Stromal cell of bone marrow (primary cell): ENCODE results near the gene TTLL9.
"Not testable (repeated sequence)": the region's sequence is repeated elsewhere in the genome, so short reads cannot be mapped to it uniquely, and the experiment has no call there.

Experiments
- DNase-seq: peaks from one replicate; pipeline ENCODE4 v3.0.0-alpha.2; 2012; ENCODE audit warnings: low read depth

TTLL9 gene, protein sequence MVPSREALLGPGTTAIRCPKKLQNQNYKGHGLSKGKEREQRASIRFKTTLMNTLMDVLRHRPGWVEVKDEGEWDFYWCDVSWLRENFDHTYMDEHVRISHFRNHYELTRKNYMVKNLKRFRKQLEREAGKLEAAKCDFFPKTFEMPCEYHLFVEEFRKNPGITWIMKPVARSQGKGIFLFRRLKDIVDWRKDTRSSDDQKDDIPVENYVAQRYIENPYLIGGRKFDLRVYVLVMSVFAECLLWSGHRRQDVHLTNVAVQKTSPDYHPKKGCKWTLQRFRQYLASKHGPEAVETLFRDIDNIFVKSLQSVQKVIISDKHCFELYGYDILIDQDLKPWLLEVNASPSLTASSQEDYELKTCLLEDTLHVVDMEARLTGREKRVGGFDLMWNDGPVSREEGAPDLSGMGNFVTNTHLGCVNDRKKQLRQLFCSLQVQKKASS

DNA sequence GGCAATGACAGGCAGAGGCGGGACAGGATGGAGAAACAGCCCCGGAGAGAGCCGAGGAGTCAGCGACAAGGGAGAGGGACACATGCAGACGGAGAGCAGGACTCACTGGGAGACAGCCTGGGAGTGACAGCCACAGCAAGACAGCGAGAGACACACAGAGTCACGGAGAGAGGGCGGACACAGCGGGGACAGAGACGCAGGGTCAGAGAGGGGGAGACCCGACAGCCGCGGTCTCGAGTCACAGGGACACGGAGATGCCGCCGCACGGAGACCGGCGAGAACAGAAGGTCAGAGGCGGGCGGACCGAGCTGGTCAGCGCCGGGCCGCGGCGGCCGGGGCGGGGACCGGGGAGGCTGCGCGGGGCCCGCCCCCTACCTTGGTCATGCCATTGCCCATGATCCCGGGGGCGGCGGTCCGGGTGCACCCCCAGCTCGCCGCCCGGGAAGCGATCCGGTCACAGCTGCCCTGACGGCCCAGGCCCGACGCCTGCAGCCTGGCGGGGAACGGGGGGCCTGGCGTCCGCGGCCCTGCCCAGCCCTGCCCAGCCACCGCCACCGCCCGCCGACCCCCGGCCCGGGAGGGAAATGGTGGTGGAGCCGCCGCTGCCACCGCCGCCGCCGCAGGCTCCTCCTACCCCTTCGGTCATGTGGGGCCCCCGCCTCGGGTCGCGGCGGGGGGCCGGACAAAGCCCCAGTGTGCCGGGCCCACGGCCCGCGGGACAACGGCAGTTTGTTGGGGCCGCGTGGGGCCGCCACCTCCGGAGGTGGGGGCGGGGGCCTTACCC lies at the start of gene TTLL9, which contains the start of gene DUSP15:
Gene TTLL9 (plus strand): TSS at position 693 of the 784 bp plus-strand sequence. CDS start 493 bp downstream, outside the sequence.
Gene DUSP15 (minus strand): TSS at position 586 of the 784 bp plus-strand sequence. CDS start 190 bp downstream, at position 396.
- DNase-seq = no peak

DNA sequence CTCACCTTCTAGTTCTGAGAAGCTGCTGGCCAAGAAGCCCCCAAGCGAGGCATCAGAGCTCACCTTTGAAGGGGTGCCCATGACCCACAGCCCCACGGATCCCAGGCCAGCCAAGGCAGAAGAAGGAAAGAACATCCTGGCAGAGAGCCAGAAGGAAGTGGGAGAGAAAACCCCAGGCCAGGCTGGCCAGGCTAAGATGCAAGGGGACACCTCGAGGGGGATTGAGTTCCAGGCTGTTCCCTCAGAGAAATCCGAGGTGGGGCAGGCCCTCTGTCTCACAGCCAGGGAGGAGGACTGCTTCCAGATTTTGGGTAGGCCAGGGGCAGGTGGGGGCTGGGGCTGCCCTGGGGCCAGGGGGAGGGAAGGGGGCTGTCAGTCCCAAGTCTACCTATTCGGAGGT lies 49.0 kb upstream of the TTLL9 start:
- DNase-seq = no peak

DNA sequence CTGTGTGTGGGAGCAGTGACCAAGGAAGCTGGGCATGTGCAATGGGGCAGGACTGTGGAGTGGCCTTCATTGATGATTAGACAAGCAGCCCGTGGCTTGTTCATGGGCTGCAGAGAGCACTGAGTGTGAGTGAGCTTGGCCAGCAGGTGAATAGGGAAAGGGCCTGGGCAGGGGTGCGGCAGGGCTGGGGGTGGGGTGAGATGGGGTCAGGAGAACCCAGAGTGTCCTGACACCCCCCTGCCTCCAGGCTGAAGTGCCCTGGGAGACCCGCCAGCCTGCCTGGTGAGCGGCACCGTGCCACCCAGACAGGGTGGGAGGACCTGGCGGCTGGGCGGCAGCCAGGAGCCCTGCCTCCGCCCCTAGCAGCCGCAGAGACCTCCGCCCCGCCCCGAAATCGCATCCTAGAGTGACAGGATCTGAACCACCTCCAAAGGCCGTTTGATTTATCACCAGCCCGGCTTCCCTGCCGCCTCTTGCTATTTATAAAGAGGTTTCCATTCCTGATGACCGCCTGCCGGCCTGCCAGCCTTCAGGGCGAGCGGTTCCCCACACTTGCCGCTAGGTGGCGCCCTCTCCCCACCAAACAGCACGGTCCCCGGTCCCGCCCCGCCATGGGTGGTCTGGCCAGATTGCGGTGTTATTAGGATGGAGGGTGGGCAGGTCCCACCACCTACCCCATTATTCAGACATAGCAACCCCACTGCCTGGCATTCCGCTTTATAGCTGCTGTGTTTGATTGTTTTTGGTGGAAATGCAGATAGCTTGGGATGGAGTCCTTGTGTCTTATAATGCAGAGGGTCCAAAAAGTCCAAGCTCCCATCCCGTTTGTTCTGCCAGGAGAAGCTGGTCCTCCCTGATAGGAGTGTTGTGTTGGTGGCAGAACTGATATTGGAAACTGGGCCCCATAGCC lies 47.8 kb upstream of the TTLL9 start:
- DNase-seq = no peak

DNA sequence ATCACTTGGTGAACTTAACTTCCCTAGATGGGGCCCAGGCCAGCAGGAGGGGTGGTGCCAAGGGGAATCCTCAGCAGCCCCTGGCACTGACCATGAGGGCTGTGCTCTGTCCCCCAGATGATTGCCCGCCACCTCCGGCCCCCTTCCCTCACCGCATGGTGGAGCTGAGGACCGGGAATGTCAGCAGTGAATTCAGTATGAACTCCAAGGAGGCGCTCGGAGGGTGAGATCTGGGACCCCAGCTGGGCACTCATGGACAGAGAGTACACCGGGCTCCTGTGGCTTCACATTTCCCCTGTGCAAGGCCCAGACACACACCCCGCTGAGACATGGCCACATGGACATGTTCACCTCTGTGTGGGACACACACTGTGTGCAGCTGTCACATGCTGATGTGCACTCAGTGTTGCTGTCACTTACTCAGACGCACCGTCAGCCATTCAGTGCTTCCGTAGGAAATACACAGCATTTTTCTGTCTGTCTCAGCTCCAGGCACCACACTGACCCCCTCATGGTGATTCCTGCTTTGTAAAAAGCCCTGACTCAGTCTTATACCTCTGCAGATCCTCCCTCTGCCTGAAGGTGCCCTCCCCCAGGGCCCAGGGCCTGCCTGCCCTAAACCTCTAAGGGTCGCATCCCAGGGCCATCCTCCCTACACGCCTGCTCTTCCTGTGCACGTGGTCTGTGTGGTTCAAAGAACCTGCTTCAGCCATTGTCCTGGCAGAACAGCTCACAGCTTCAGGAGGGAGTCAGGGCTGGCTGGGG lies 46.9 kb upstream of the TTLL9 start:
- DNase-seq = no peak

DNA sequence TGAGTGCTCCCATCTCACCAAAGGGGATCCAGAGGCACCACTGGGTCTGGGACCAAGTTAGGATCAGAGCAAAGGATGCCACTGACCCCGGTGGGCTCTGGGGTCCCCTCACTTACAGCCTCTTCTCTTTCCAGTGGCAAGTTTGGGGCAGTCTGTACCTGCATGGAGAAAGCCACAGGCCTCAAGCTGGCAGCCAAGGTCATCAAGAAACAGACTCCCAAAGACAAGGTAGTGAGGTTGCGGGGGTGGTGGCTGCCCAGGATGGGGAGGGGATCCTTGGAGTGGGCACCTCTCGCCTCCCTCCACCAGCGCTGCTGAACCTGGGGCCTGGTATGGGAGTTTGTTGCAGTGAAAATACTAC lies 46.3 kb upstream of the TTLL9 start:
- no peak for DNase-seq

DNA sequence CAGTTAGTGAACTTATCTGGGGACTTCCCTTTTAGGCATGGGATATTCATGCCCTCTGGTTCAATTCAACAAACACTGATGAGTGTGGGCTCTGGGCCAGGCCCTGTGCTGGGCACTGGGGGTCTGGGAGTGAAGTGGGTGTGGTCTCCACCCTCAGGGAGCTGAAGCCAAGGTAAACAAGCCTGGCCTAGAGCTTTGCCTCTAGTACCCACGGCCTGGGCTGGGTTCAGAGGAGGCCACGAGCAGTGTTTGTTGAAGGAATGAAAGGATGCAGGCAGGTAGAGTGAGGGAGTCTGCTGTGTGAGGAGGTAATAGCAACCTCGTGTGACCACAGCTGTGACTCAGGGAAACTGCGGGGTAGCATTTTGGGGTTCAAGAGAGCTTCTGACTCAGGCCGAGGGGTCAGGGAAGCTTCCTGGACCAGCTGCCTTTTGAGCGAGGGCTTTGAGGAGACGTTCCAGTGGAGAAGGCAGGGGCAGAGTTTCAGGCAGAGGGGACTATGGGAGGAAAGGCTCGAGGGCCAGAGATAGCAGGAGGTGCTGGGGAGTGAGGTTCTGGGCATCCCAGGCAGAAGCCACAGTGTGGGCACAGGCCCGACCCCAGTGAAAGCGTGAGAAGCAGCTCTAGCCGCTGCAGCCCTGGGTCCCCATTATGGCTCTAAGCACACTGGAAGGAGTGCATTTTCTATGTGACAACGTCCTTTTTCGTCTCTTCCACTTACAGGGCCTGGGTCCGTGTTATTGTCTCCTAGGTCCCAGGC lies 45.7 kb upstream of the TTLL9 start:
- no peak for DNase-seq

DNA sequence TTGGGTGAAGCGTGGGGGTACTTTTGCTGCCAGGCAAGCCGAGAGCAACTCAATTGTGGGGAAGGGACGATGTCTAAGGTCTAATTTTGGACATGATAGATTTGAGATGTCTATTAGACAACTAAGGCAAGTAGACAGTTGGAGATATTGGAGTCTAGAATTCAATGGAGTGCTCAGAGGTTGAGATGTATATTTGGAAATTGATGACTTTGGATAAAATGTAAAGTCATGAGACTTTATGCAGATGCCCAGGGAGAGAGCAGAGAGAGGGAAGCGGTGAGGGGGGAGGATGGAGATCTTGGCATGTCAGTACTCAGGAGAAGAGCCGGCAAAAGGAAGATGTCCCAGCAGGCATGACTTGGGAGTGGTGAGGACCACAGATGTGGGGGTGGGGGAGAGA lies 44.4 kb upstream of the TTLL9 start:
- no peak for DNase-seq

DNA sequence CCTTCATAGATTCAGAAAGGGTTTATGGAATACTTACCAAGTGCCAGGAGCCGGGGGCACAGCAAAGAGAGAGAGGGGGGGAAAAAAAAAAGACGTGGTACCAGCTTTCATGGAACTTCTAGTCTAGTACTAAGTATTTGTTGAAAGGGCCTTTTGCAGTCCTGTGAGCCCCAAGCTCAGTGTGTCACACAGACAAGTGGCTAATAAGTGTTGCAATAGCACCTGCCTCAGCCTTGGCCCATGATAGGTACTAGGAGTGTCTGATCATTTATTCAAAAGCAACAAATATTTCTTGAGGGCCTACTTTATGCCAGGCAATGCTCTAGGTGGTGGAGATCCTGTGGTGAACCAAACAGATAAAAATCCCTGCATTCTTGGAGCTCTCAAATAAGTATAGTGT lies 43.4 kb upstream of the TTLL9 start:
- DNase-seq = no peak

DNA sequence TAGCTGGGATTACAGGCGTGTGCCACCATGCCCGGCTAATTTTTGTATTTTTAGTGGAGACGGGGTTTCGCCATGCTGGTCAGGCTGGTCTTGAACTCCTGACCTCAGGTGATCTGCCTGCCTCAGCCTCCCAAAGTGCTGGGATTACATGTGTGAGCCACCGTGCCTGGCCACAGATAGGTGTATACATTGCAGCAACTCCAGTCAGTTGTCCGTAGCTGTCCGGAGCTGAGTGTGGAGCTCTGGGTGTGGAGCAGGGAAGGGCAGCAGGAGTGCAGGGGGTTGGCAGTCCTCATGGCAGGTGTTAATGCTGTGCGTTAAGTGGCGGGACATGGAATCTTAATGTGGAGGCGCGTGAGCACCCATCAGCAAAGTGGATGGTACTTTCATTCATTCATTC lies 42.4 kb upstream of the TTLL9 start:
- DNase-seq = not testable (repeated sequence)

DNA sequence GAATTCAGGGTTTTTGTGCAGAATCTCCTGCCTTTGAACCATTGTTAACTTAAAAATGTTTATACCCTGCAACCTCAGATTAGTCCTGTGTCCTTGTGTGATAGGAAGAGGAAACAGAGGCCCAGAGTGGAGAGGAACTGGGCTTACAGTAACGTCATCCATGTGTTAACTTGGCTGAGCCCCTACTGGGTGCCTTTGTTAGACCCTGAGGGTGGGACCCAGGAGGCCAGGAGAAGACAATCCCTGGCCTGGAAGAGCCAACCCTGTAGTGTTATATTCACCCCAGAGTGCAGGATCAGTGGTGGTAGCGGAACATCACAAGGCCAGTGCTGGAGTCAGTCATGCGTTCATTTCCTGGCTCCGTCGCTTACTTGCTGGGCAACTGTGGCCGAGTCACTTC lies 40.7 kb upstream of the TTLL9 start:
- no peak for DNase-seq

DNA sequence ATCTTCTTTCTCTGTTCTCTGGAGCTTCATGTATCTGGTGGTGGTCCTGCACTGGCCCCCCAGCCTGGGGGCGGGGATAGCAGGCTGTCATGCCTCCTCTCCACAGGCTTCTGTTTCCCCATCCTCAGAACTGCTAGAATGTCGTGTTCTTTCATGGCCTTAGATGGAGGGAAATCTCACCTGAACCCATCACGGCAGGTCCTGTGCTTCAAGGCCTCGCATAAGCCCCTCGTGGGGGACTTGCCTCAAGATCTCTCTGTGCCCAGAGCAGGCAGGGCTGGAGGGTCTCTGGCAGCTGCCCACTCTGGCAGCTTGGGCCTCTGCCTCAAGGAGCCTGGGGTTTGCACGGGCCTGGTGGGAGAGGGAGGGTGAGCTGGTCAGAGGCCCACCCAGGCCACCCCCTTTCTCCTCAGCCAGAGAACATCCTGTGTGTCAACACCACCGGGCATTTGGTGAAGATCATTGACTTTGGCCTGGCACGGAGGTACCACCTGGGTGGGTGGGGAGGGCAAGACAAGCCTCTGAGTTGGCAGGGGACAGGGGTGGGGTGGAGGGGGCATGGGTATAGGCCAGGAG lies 39.9 kb upstream of the TTLL9 start:
- DNase-seq = no peak

DNA sequence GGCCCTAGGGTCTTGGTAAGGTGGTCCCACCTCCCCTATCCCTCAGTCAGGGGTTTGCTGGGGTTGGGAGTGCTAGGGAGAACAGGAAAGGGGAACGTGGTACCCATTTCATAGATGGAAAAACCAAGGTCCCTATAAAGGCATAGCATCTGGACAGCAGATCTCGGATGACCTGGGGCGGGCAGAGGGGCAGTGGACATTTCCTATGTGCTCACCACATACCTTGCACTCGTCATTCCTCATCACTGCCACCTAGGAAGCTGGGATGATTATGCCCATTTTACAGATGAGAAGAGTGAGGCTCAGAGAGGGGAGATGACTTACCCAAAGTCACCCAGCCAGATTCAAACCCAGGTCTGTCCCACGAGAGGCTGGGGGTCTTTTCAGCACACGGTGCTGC lies 39.2 kb upstream of the TTLL9 start:
- no peak for DNase-seq

DNA sequence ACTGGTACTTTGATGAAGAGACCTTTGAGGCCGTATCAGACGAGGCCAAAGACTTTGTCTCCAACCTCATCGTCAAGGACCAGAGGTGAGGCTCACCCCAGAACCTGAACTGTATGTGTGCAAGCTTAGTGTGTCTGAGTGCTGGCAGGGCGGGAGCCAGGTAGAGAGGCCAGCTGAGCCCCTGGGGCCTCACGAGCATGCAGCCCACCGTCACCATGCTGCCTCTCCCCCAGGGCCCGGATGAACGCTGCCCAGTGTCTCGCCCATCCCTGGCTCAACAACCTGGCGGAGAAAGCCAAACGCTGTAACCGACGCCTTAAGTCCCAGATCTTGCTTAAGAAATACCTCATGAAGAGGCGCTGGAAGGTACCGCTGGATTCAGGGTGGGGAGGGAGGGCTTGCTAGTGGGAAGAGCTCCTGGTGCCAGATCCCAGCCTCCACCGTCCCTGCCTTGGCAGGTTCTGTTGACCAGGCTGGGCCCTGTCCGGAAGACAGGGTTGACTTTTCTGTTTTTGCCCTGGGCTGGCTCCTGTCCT lies 38.6 kb upstream of the TTLL9 start:
- DNase-seq = no peak

DNA sequence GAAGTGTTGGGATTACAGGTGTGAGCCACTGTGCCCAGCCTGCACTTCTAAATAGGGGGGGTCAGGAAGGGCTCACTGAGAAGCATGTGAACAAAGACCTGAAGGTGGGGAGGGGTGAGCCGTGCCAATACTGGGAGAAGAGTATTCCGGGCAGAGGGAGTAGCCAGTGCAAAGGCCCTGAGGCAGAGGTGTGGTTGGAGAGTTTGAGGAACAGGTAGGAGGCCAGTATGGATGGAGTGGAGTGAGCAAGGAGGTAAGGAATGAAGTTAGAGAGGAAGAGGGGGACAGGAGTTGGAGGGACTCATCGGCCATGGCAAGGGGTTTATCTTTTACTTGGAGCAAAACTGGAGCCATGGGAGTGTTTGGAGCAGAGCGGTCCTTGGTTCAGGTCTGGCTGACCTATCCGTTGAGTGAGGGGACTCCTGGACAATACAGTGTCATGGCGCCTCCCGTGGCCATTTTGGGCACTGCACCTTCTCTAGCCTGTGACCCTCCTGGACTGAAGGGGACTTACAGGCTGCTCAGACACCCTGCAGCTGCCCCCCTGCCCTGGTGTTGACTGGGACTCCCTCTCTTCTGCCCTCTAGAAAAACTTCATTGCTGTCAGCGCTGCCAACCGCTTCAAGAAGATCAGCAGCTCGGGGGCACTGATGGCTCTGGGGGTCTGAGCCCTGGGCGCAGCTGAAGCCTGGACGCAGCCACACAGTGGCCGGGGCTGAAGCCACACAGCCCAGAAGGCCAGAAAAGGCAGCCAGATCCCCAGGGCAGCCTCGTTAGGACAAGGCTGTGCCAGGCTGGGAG lies 37.1 kb upstream of the TTLL9 start:
- DNase-seq = no peak

DNA sequence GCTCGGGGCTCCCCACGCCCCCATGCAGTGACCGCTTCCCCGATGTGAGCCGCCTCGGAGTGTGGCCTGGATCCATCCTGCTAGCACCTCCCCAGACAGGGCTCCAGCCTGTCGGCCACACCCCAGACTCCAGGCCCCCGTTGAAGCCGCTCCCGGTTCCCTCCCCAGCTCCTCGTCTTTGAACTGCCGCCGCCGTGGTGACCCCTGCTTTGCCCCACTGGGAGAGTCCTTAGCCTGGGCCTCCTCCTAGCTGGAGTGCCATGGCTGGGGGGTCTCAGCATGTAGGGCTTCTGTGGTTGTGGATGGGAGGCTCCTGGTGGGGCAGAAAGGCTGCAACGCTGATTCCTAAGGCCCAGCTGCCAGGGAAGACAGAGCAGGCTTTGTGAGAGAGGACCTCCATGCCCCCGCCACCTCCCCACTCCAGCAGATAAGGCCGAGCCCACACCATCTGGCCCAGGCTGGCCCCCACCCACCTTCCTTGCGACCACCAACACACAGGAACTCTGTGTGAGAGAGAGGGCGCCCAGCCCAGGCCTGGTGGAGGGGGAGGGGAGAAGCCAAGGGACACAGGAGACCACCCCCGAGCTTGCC lies 36.4 kb upstream of the TTLL9 start:
- DNase-seq = no peak

DNA sequence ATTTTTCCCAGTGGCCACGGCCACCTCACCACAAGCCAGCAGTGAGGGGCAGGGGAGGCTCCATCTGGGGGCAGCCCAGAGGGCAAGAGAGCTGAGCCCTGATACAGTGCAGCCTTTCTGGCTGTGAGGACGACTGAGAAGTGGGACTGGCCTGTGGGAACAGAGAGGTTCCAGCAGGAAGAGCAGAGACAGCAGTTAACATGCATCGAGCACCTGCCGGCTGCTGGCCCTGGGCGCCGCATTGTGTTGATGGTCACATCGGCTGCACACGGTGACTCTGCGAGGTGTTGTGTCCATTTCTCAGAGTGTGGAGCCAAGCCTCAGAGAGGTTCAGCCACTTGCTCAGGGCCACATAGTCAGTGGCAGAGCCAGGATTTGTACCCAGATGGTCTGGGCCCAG lies 34.9 kb upstream of the TTLL9 start:
- DNase-seq = no peak

DNA sequence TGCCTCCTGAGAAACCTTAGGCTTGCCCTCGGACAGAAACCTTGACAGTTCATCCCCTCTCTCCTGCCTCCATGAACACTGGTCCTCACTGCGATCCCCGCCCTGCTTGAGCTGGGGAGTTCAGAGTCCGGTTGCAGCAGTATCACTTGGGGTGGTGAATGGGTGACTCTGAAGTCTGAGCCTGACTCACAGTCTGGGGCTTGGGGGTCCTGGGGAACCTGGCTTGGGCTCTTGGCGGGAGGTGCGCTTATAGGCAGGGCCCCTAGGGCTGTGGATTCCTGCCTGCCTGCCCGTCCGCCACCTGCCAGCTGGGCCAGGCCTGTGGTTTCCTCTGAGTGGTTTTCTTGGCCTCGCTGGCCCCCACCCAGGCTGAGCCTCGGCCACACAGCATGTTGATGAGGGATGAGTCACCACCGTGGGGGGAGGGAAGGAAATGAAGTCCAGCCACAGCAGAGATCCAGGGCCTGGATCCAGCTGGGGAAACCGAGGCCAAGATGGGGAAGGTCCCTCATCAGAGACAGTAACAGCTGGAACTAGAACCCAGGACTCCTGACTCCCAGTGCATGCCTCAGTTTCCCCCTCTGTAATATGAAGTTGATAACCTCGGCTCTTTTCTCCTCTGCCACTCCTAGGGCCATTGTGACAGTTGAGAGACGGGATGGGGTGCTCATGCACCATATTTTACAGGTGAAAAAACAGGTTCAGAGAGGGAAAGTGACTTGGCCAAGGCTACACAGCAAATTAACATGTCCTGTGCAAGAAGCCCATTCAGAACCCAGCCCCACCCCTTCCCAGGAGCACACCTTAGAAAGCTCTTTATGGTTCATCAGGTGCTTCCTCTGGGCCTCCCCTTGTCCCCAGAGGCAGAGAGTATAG lies 34.2 kb upstream of the TTLL9 start:
- DNase-seq = peak; percentile 80
